ENCODE data around the gene UCN. TPM values are rescaled to one million over a fixed set of nuclear protein-coding genes. Genes with fewer than 3 reads are reported as not detected.

The UCN gene
- total and polyA plus RNA-seq, 10 of the 15 experiments (the other 5 are each of a cell fraction or from before 2014, with no cell fraction given), result 0.10 to 3.8 (median 1.1) TPM; not detected in 1

- no peak for ATAC-seq
- Histone ChIP-seq H3K4me3 (no peak overlapping the region), H3K4me1 (ENCODE audit: control insufficient read depth, insufficient read depth, low read length) (no peaks in the 10 kb centered on the region), H3K9ac (ENCODE audit: control insufficient read depth, insufficient read depth, low read length) (no peak overlapping the region), H3K79me2 (ENCODE audit: control insufficient read depth, insufficient read depth, low read length) (no peaks in the 10 kb centered on the region), H3K9me3 (replicated peaks; ENCODE audit: control insufficient read depth, insufficient read depth, low read length) (no peaks in the 10 kb centered on the region), H2AFZ (ENCODE audit: control insufficient read depth, low read depth, low read length) (no peak overlapping the region), H4K20me1 (ENCODE audit: control insufficient read depth, insufficient read depth) (no peaks in the 10 kb centered on the region), H3K4me2 (ENCODE audit: control insufficient read depth, insufficient read depth) (no peak overlapping the region), H3K36me3 (ENCODE audit: control insufficient read depth in 2 of 2, insufficient read depth in 2 of 2, low read length in 1 of 2) (peaks cover 0 to 6% of the 10 kb centered on the region in 2 experiments; a peak in 2 of 4 replicates), H3K27ac (ENCODE audit: control insufficient read depth, insufficient read depth) (no peak overlapping the region), H3K27me3 (replicated peaks in 1 of 2; ENCODE audit: control insufficient read depth in 2 of 2, insufficient read depth in 2 of 2, low read length in 1 of 2) (no peaks in the 10 kb centered on the region)
- DNase-seq (ENCODE audit: low read depth, low spot score), result no peak
- intact Hi-C loops (cut with micrococcal nuclease; ENCODE audit: unreplicated experiment), result no loop called here
- ChIA-PET POLR2A (no interaction called here), SMC1A (ENCODE audit: uncharacterized antibody, unreplicated experiment) (interaction anchor here (0.6 to 1.2 kb wide), 2 partner anchors 8 to 488 kb away, joined by 3 to 4 read pairs; partner anchors contain the start of gene MPV17), CTCF (interaction anchor here (1.6 kb wide), 1 partner anchor 12 kb away, joined by 16 read pairs; no protein-coding TSS in a partner anchor), RAD21 (ENCODE audit: unreplicated experiment) (no interaction called here)
- no TSS peak for BruUV-seq (replicated peaks)
- in situ Hi-C loops (cut with MboI), result no loop called here
- WGBS (ENCODE audit: insufficient coverage, insufficient replicate concordance, low lambda C conversion rate, missing lambda C conversion rate), result 74% methylated on average over 9 of the region's 9 CpGs
- TF ChIP-seq POLR2A (IDR thresholded peaks at IDR 0.05; ENCODE audit: low read depth, low read length) (0 out of 2 replicates have a peak, but pooled peaks have one; percentile 29), PRDM15 (CRISPR knock-in tag; IDR thresholded peaks at IDR 0.05) (no peak)
- FAIRE-seq, result no peak
These were observed 6.5 kb upstream of the UCN start for GRCh38 chr2:27314709-27315108.

All from GM12878 (cell line).